HepG2 (cell line): ENCODE measurements around the gene ADM. TPM values are rescaled to one million over a fixed set of nuclear protein-coding genes. Genes with fewer than 3 reads are reported as not detected.

ENCODE experiments used
- ATAC-seq: fragments of 200-7000 bp; cut with Tn5 transposase; 3 replicates; pipeline ENCODE4 v1.9.1; 2020; ENCODE audit warnings: mild to moderate bottlenecking, moderate library complexity
- BruUV-seq: library from RNA; stranded (reverse); fragments of 400-500 nt; replicated peaks from 2 replicates; lab custom pipeline; 2021; lab: Mats Ljungman, UMichigan
- CTCF ChIA-PET: fragments of 300-600 bp; formaldehyde crosslinking; extraction: SDS; loops from one replicate; lab custom pipeline; 2021; ENCODE audit warnings: low total read pairs, inconsistent platforms, low intra/inter-chr PET ratio; lab: Yijun Ruan, JAX
- POLR2A ChIA-PET: fragments of 350-600 bp; sonication (Branson Sonifier 250); formaldehyde crosslinking; loops from one replicate; lab custom pipeline; 2020; ENCODE audit warnings: antibody characterized with exemption, inconsistent platforms; lab: Yijun Ruan, JAX
- DNase-seq: peaks from one replicate; pipeline ENCODE4 v3.0.0-alpha.2; 2015; ENCODE audit warnings: low spot score
- FAIRE-seq: peaks from 3 replicates; lab custom pipeline; 2011; peaks lifted over from hg19 to GRCh38; lab: Jason Lieb, UNC
- H2AFZ ChIP-seq: one replicate; pipeline ENCODE4 v1.6.1; 2011; ENCODE audit warnings: low read length, inconsistent platforms
- H3K27ac ChIP-seq: fragments of 300-600 bp; 3 replicates; pipeline ENCODE4 v1.8.0; 2011; ENCODE audit warnings: mixed run types, mild to moderate bottlenecking, mixed read lengths, low read length, inconsistent platforms; ENCODE audit not compliant: insufficient read depth; ENCODE audit errors: extremely low read length
- H3K27me3 ChIP-seq, 2 experiments: fragments of 200-600 bp in 1 of 2; 2 replicates in 1 of 2; 3 replicates in 1 of 2; pipeline versions ENCODE4 v1.6.0 to v1.8.0; 2011; ENCODE audit warnings: low read length in 2 of 2, mild to moderate bottlenecking in 2 of 2, moderate library complexity in 2 of 2, inconsistent platforms in 1 of 2; ENCODE audit not compliant: insufficient read depth in 2 of 2, control insufficient read depth in 1 of 2
- H3K36me3 ChIP-seq, 2 experiments: fragments of 200-600 bp in 1 of 2; replicated peaks in 1 of 2; 2 replicates in 1 of 2; 3 replicates in 1 of 2; pipeline versions ENCODE4 v1.5.1 to v1.8.0; 2011; ENCODE audit warnings: low read length in 2 of 2, inconsistent platforms in 1 of 2; ENCODE audit not compliant: insufficient read depth in 2 of 2, control insufficient read depth in 1 of 2
- H3K4me1 ChIP-seq: 2 replicates; pipeline ENCODE4 v1.5.1; 2012; ENCODE audit warnings: low read length, inconsistent platforms; ENCODE audit not compliant: insufficient read depth
- H3K4me2 ChIP-seq: 2 replicates; pipeline ENCODE4 v1.6.0; 2011; ENCODE audit warnings: low read depth, low read length, inconsistent platforms
- H3K4me3 ChIP-seq, 3 experiments: fragments of 200-600 bp in 1 of 3; sonication (generic), shearing (Covaris generic) in 1 of 3; replicated peaks in 1 of 3; 2 replicates each; pipeline ENCODE4 v1.5.1; 2011 to 2016; ENCODE audit warnings: low read length in 3 of 3, inconsistent platforms in 2 of 3, low read depth in 2 of 3, mild to moderate bottlenecking in 2 of 3, control low read depth in 1 of 3, mixed read lengths in 1 of 3; ENCODE audit not compliant: insufficient read depth in 1 of 3
- H3K79me2 ChIP-seq: one replicate; pipeline ENCODE4 v1.6.1; 2011; ENCODE audit warnings: low read length, inconsistent platforms; ENCODE audit not compliant: insufficient read depth
- H3K9ac ChIP-seq: 2 replicates; pipeline ENCODE4 v1.6.0; 2011; ENCODE audit warnings: mild to moderate bottlenecking, low read depth, low read length, inconsistent platforms; ENCODE audit not compliant: insufficient read depth
- H3K9me3 ChIP-seq: 2 replicates; pipeline ENCODE4 v1.5.1; 2012; ENCODE audit warnings: mild to moderate bottlenecking, low read length
- H4K20me1 ChIP-seq: 2 replicates; pipeline ENCODE4 v1.6.0; 2011; ENCODE audit warnings: inconsistent platforms, mild to moderate bottlenecking, low read length, moderate library complexity; ENCODE audit not compliant: insufficient read depth
- ATRX ChIP-seq: sonication (generic); formaldehyde crosslinking; IDR thresholded peaks from 2 replicates; pipeline ENCODE4 v1.4.0; 2020; ENCODE audit warnings: missing genetic modification reagents, borderline replicate concordance
- FOXC1 ChIP-seq: sonication (generic); formaldehyde crosslinking; IDR thresholded peaks from 2 replicates; pipeline ENCODE4 v1.8.0; 2022; ENCODE audit warnings: mild to moderate bottlenecking, missing genetic modification reagents, borderline replicate concordance
- HNRNPUL1 ChIP-seq: fragments of 200-400 bp; formaldehyde crosslinking; IDR thresholded peaks from 2 replicates; pipeline ENCODE4 v1.6.1; 2017; ENCODE audit warnings: low read depth, mild to moderate bottlenecking, low read length, moderate library complexity
- KLF13 ChIP-seq: sonication (generic); formaldehyde crosslinking; IDR thresholded peaks from 2 replicates; pipeline ENCODE4 v1.4.0; 2020; ENCODE audit warnings: mild to moderate bottlenecking, missing genetic modification reagents
- NR1H2 ChIP-seq: sonication (generic); formaldehyde crosslinking; IDR thresholded peaks from 2 replicates; pipeline ENCODE4 v1.8.1; 2022; ENCODE audit warnings: low read depth, missing genetic modification reagents, borderline replicate concordance
- RBM22 ChIP-seq: fragments of 200-400 bp; formaldehyde crosslinking; optimal IDR thresholded peaks from 2 replicates; pipeline ENCODE3; 2017; ENCODE audit warnings: mild to moderate bottlenecking, low read length, moderate library complexity
- SP140L ChIP-seq: sonication (generic); formaldehyde crosslinking; IDR thresholded peaks from 2 replicates; pipeline ENCODE4 v1.4.0; 2020; ENCODE audit warnings: missing genetic modification reagents, borderline replicate concordance
- ZNF235 ChIP-seq: sonication (generic); formaldehyde crosslinking; IDR thresholded peaks from 2 replicates; pipeline ENCODE4 v1.8.1; 2023; ENCODE audit warnings: mild to moderate bottlenecking, missing genetic modification reagents, borderline replicate concordance
- ZNF432 ChIP-seq: sonication (generic); formaldehyde crosslinking; IDR thresholded peaks from 2 replicates; pipeline ENCODE4 v1.5.0; 2020; ENCODE audit warnings: missing genetic modification reagents, mild to moderate bottlenecking, borderline replicate concordance
- ZNF496 ChIP-seq: sonication (generic); formaldehyde crosslinking; IDR thresholded peaks from 2 replicates; pipeline ENCODE4 v1.8.1; 2023; ENCODE audit warnings: mild to moderate bottlenecking, moderate library complexity, missing genetic modification reagents; ENCODE audit not compliant: insufficient replicate concordance
- ZSCAN21 ChIP-seq: sonication (generic); formaldehyde crosslinking; IDR thresholded peaks from 2 replicates; pipeline ENCODE4 v1.8.0; 2022; ENCODE audit warnings: mild to moderate bottlenecking, missing genetic modification reagents, moderate library complexity, borderline replicate concordance
- ZSCAN31 ChIP-seq: sonication (generic); formaldehyde crosslinking; IDR thresholded peaks from 2 replicates; pipeline ENCODE4 v1.5.0; 2020; ENCODE audit warnings: low read depth, mild to moderate bottlenecking, missing genetic modification reagents
- ZSCAN9 ChIP-seq: IDR thresholded peaks from 2 replicates; pipeline ENCODE4 v1.6.1; 2016; ENCODE audit warnings: borderline replicate concordance
- WGBS: methylation state at CpG from one replicate; pipeline ENCODE4 v1.1.6; 2017; ENCODE audit warnings: low lambda C conversion rate; 5-methylcytosine and 5-hydroxymethylcytosine counted together
- in situ Hi-C: cut with HindIII; loops from 2 replicates; pipeline ENCODE4 v1.10.0; 2017; ENCODE audit warnings: low pct_unique_long_range_greater_than_20kb; ENCODE audit not compliant: extremely low pct_ligation_motif_present
- intact Hi-C: fragments of 100-400 bp; cut with micrococcal nuclease; formaldehyde crosslinking; loops from one replicate; pipeline ENCODE4 v1.10.0; 2022; ENCODE audit not compliant: unreplicated experiment
- polyA plus RNA-seq, 8 experiments: library from polyadenylated mRNA; depleted of rRNA in 3 of 8; stranded (reverse) in 7 of 8; unstranded in 1 of 8; fragments of >200 nt; fragmentation: Illumina TruSeq in 4 of 8; extraction: Trizol in 4 of 8; gene quantifications; 2 replicates each; pipeline versions ENCODE4 v1.2.1 to v1.2.3, GENCODE V29; 2011 to 2016; ENCODE audit warnings: low read depth in 4 of 8, missing spikeins in 1 of 8, mixed read lengths in 1 of 8; ENCODE audit not compliant: insufficient read depth in 1 of 8
- total RNA-seq, 5 experiments: library from RNA; depleted of rRNA; stranded (reverse); fragments of >200 nt; fragmentation: Illumina TruSeq; extraction: Trizol; gene quantifications; 2 replicates each; pipeline ENCODE4 v1.2.3, GENCODE V29; 2016; ENCODE audit warnings: low read depth in 1 of 5
- TF ChIP-seq, protein P1 (sequence below): sonication (generic); formaldehyde crosslinking; IDR thresholded peaks from 2 replicates; pipeline ENCODE4 v1.5.1; 2020; ENCODE audit warnings: mild to moderate bottlenecking, missing genetic modification reagents, moderate library complexity
- TF ChIP-seq, protein P2 (sequence below): sonication (generic); formaldehyde crosslinking; IDR thresholded peaks from 2 replicates; pipeline ENCODE4 v1.8.0; 2022; ENCODE audit warnings: missing genetic modification reagents, mild to moderate bottlenecking, borderline replicate concordance
- TF ChIP-seq, protein P3 (sequence below): sonication (generic); formaldehyde crosslinking; IDR thresholded peaks from 2 replicates; pipeline ENCODE4 v1.4.0; 2020; ENCODE audit warnings: mild to moderate bottlenecking, missing genetic modification reagents

Gene ADM
- total and polyA plus RNA-seq, 2 of the 13 experiments (the other 11 are each of a cell fraction or from before 2014, with no cell fraction given) = 10.7 to 26.1 TPM

DNA sequence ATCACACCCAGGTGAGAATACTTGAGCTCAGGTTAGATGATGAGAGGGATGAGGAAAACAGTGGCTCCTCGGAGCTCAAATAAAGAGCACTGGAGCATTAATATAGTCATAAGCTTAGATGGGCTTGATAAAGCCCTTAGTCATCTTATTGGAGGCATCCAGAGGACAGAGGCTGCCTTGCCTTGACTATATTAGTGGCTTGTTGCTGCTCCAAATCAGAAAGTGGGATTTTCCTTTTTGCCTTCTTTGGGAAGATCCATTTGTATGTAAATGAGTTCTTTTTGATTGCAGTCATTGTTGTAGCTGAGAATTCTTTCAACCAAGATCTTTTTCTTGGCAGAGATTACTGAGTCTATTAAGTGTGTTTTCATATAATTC lies 18.9 kb downstream of the ADM start (continued):
- TF ChIP-seq, protein P1, sequence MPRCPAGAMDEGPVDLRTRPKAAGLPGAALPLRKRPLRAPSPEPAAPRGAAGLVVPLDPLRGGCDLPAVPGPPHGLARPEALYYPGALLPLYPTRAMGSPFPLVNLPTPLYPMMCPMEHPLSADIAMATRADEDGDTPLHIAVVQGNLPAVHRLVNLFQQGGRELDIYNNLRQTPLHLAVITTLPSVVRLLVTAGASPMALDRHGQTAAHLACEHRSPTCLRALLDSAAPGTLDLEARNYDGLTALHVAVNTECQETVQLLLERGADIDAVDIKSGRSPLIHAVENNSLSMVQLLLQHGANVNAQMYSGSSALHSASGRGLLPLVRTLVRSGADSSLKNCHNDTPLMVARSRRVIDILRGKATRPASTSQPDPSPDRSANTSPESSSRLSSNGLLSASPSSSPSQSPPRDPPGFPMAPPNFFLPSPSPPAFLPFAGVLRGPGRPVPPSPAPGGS (CRISPR knock-in tag) = no peak
- TF ChIP-seq ATRX (CRISPR knock-in tag) (no peak), KLF13 (no peak), ZNF432 (CRISPR knock-in tag) (no peak), ZSCAN21 (CRISPR knock-in tag) (no peak), ZNF235 (CRISPR knock-in tag) (no peak), ZSCAN31 (CRISPR knock-in tag) (no peak), SP140L (CRISPR knock-in tag) (no peak), NR1H2 (CRISPR knock-in tag) (no peak)
- TF ChIP-seq, protein P2, sequence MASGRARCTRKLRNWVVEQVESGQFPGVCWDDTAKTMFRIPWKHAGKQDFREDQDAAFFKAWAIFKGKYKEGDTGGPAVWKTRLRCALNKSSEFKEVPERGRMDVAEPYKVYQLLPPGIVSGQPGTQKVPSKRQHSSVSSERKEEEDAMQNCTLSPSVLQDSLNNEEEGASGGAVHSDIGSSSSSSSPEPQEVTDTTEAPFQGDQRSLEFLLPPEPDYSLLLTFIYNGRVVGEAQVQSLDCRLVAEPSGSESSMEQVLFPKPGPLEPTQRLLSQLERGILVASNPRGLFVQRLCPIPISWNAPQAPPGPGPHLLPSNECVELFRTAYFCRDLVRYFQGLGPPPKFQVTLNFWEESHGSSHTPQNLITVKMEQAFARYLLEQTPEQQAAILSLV = no peak

DNA sequence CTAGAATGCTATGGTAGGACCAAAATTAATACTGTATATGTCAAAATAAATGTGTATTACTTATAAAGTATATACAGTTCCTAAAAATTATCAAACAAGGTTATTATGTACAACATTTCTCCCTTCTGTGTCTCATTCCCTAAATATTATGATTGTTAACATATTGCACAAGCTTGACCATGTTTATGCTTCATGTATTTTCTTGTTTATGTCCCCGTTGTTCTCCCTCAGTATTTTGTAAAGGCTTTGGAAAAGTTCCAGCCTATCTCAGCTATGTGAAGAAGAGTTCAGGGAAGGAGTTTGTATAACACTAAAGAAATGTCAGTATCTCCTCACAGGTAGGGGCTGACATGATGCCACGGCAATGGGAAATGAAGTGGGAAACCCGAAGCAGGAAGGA lies 19.6 kb downstream of the ADM start:
- no peaks in the 10 kb centered on the region for H3K9me3 ChIP-seq
- H3K4me1 ChIP-seq = peaks cover 82% of the 10 kb centered on the region
- no peaks in the 10 kb centered on the region for H3K36me3 ChIP-seq
- 89% methylated on average over 3 of the region's 3 CpGs for WGBS
- FAIRE-seq (no peak), ATAC-seq (no peak), DNase-seq (no peak)
- peak overlapping the region; percentile 90 for H3K27ac ChIP-seq
- H3K27me3 ChIP-seq = no peaks in the 10 kb centered on the region
- no peaks in the 10 kb centered on the region for H3K79me2 ChIP-seq
- H3K4me3 ChIP-seq = no peak overlapping the region
- no peak overlapping the region for H2AFZ ChIP-seq
- BruUV-seq = no TSS peak
- CTCF ChIA-PET = no interaction called here
- in situ Hi-C loops (loop anchor here (10.0 kb wide), 2 partner anchors 470 to 560 kb away; no protein-coding TSS in a partner anchor), intact Hi-C loops (loop anchor here (5.0 kb wide), 1 partner anchor 462 kb away; no protein-coding TSS in a partner anchor)
- no peak overlapping the region for H3K4me2 ChIP-seq
- POLR2A ChIA-PET = interaction anchor here (1.6 to 6.7 kb wide), 4 partner anchors 15 to 566 kb away, joined by 5 to 118 read pairs (median 12); partner anchors contain the start of gene ADM
- H3K9ac ChIP-seq = no peak overlapping the region
- H4K20me1 ChIP-seq = no peaks in the 10 kb centered on the region
- no peak for TF ChIP-seq ZNF496
- TF ChIP-seq ZSCAN21 (CRISPR knock-in tag) = no peak
- TF ChIP-seq, protein P3, sequence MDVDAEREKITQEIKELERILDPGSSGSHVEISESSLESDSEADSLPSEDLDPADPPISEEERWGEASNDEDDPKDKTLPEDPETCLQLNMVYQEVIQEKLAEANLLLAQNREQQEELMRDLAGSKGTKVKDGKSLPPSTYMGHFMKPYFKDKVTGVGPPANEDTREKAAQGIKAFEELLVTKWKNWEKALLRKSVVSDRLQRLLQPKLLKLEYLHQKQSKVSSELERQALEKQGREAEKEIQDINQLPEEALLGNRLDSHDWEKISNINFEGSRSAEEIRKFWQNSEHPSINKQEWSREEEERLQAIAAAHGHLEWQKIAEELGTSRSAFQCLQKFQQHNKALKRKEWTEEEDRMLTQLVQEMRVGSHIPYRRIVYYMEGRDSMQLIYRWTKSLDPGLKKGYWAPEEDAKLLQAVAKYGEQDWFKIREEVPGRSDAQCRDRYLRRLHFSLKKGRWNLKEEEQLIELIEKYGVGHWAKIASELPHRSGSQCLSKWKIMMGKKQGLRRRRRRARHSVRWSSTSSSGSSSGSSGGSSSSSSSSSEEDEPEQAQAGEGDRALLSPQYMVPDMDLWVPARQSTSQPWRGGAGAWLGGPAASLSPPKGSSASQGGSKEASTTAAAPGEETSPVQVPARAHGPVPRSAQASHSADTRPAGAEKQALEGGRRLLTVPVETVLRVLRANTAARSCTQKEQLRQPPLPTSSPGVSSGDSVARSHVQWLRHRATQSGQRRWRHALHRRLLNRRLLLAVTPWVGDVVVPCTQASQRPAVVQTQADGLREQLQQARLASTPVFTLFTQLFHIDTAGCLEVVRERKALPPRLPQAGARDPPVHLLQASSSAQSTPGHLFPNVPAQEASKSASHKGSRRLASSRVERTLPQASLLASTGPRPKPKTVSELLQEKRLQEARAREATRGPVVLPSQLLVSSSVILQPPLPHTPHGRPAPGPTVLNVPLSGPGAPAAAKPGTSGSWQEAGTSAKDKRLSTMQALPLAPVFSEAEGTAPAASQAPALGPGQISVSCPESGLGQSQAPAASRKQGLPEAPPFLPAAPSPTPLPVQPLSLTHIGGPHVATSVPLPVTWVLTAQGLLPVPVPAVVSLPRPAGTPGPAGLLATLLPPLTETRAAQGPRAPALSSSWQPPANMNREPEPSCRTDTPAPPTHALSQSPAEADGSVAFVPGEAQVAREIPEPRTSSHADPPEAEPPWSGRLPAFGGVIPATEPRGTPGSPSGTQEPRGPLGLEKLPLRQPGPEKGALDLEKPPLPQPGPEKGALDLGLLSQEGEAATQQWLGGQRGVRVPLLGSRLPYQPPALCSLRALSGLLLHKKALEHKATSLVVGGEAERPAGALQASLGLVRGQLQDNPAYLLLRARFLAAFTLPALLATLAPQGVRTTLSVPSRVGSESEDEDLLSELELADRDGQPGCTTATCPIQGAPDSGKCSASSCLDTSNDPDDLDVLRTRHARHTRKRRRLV (CRISPR knock-in tag) = no peak
- no peak for TF ChIP-seq HNRNPUL1
- no peak for TF ChIP-seq FOXC1 (CRISPR knock-in tag)
- TF ChIP-seq ZSCAN9 = no peak
- no peak for TF ChIP-seq RBM22
